GM12878 (cell line): Measurements from ENCODE around the gene SLC24A3. TPM values are rescaled to one million over a fixed set of nuclear protein-coding genes. Genes with fewer than 3 reads are reported as not detected.

Source experiments
- ATAC-seq: fragments of 200-7000 bp; cut with Tn5 transposase; 3 replicates; pipeline ENCODE4 v1.9.1; 2020; ENCODE audit warnings: mild to moderate bottlenecking, moderate library complexity
- BruUV-seq: library from RNA; stranded (reverse); fragments of 400-500 nt; replicated peaks from 2 replicates; lab custom pipeline; 2021; lab: Mats Ljungman, UMichigan
- CTCF ChIA-PET: fragments of 300-600 bp; sonication (Branson Sonifier 250); formaldehyde crosslinking; extraction: SDS; loops from one replicate; lab custom pipeline; 2021; ENCODE audit warnings: inconsistent platforms; lab: Yijun Ruan, JAX
- POLR2A ChIA-PET: fragments of 350-600 bp; formaldehyde crosslinking; extraction: SDS; loops from one replicate; lab custom pipeline; 2021; ENCODE audit warnings: inconsistent platforms; lab: Charles Lee
- RAD21 ChIA-PET: fragments of 300-600 bp; sonication (Branson Sonifier 250); formaldehyde crosslinking; loops from one replicate; lab custom pipeline; 2023; ENCODE audit warnings: antibody characterized with exemption; ENCODE audit not compliant: unreplicated experiment; lab: Charles Lee
- SMC1A ChIA-PET: fragments of 300-600 bp; sonication (Branson Sonifier 250); formaldehyde crosslinking; loops from one replicate; lab custom pipeline; 2023; ENCODE audit not compliant: unreplicated experiment, uncharacterized antibody; lab: Charles Lee
- DNase-seq: peaks from one replicate; pipeline ENCODE4 v3.0.0-alpha.2; 2011; ENCODE audit warnings: low read depth, low spot score
- FAIRE-seq: peaks from 3 replicates; lab custom pipeline; 2011; peaks lifted over from hg19 to GRCh38; lab: Jason Lieb, UNC
- H2AFZ ChIP-seq: 2 replicates; pipeline ENCODE4 v1.6.0; 2011; ENCODE audit warnings: low read depth, low read length, control low read depth; ENCODE audit not compliant: control insufficient read depth
- H3K27ac ChIP-seq: 2 replicates; pipeline ENCODE4 v1.5.1; 2011; ENCODE audit warnings: control low read depth; ENCODE audit not compliant: control insufficient read depth, insufficient read depth
- H3K27me3 ChIP-seq, 2 experiments: replicated peaks in 1 of 2; 2 replicates each; pipeline versions ENCODE4 v1.6.0 to v1.6.1; 2011; ENCODE audit warnings: low read length in 1 of 2; ENCODE audit not compliant: control insufficient read depth in 2 of 2, insufficient read depth in 2 of 2
- H3K36me3 ChIP-seq, 2 experiments: 2 replicates each; pipeline ENCODE4 v1.5.1; 2011; ENCODE audit warnings: low read length in 1 of 2; ENCODE audit not compliant: control insufficient read depth in 2 of 2, insufficient read depth in 2 of 2
- H3K4me1 ChIP-seq: 2 replicates; pipeline ENCODE4 v1.6.1; 2011; ENCODE audit warnings: mild to moderate bottlenecking, low read length, moderate library complexity, mixed read lengths; ENCODE audit not compliant: control insufficient read depth, insufficient read depth
- H3K4me2 ChIP-seq: 2 replicates; pipeline ENCODE4 v1.6.0; 2011; ENCODE audit warnings: control low read depth; ENCODE audit not compliant: control insufficient read depth, insufficient read depth
- H3K4me3 ChIP-seq: fragments of 200-600 bp; sonication (generic); 2 replicates; pipeline ENCODE4 v1.5.1; 2016
- H3K79me2 ChIP-seq: 2 replicates; pipeline ENCODE4 v1.6.0; 2011; ENCODE audit warnings: low read length; ENCODE audit not compliant: control insufficient read depth, insufficient read depth
- H3K9ac ChIP-seq: 2 replicates; pipeline ENCODE4 v1.8.0; 2011; ENCODE audit warnings: low read length, control low read depth, mixed read lengths; ENCODE audit not compliant: control insufficient read depth, insufficient read depth
- H3K9me3 ChIP-seq: replicated peaks from 3 replicates; pipeline ENCODE4 v1.5.1; 2011; ENCODE audit warnings: mild to moderate bottlenecking, low read length; ENCODE audit not compliant: control insufficient read depth, insufficient read depth
- H4K20me1 ChIP-seq: 2 replicates; pipeline ENCODE4 v1.6.0; 2011; ENCODE audit not compliant: control insufficient read depth, insufficient read depth
- EGR1 ChIP-seq, 2 experiments: IDR thresholded peaks; 1 replicate in 1 of 2; 2 replicates in 1 of 2; pipeline ENCODE4 v1.6.1; 2011 to 2012; ENCODE audit warnings: low read depth in 2 of 2, low read length in 2 of 2, borderline replicate concordance in 1 of 2, mild to moderate bottlenecking in 1 of 2, moderate library complexity in 1 of 2
- WGBS: methylation state at CpG from one replicate; pipeline ENCODE4 v1.1.6; 2016; ENCODE audit warnings: low lambda C conversion rate; ENCODE audit not compliant: insufficient replicate concordance, insufficient coverage; ENCODE audit errors: missing lambda C conversion rate; 5-methylcytosine and 5-hydroxymethylcytosine counted together
- in situ Hi-C: fragments of 300-500 bp; cut with MboI; formaldehyde crosslinking; loops from 9 replicates; pipeline ENCODE4 v1.14.3; 2018; ENCODE audit warnings: mixed read lengths
- intact Hi-C: fragments of 100-400 bp; cut with micrococcal nuclease; formaldehyde crosslinking; loops from one replicate; pipeline ENCODE4 v1.14.2; 2022; ENCODE audit not compliant: unreplicated experiment
- polyA plus RNA-seq, 11 experiments: library from polyadenylated mRNA; depleted of rRNA in 4 of 11; unstranded in 6 of 11; stranded (reverse) in 5 of 11; fragments of >200 nt; fragmentation: Nextera tagmentation in 4 of 11; fragmentation: Illumina TruSeq in 1 of 11; extraction: Ambion mirVana in 4 of 11; extraction: Trizol in 1 of 11; gene quantifications; 1 replicate in 1 of 11; 2 replicates in 10 of 11; pipeline versions ENCODE4 v1.2.1 to v1.2.3, GENCODE V29; 2011 to 2016; ENCODE audit warnings: inconsistent platforms in 2 of 11, missing spikeins in 2 of 11, low read depth in 1 of 11
- total RNA-seq, 4 experiments: library from RNA; depleted of rRNA in 3 of 4; stranded (reverse); fragments of >200 nt in 3 of 4; fragmentation: Illumina TruSeq in 1 of 4; extraction: Trizol in 1 of 4; gene quantifications; 2 replicates each; pipeline versions ENCODE4 v1.2.1 to v1.2.3, GENCODE V29; 2013 to 2021
- TF ChIP-seq, protein P1 (sequence below), 3 experiments: IDR thresholded peaks in 2 of 3; conservative IDR thresholded peaks in 1 of 3; 2 replicates each; pipeline ENCODE4 v1.5.1; 2011; ENCODE audit warnings: low read depth in 3 of 3, low read length in 3 of 3, mild to moderate bottlenecking in 3 of 3, control low read depth in 2 of 3, moderate library complexity in 2 of 3, inconsistent platforms in 1 of 3, mixed read lengths in 1 of 3; ENCODE audit not compliant: control insufficient read depth in 2 of 3, insufficient read depth in 1 of 3; ENCODE audit errors: extremely low read depth in 1 of 3

Gene SLC24A3
- total and polyA plus RNA-seq, 10 of the 15 experiments (the other 5 are each of a cell fraction or from before 2014, with no cell fraction given), result 0.04 TPM; not detected in 9

DNA sequence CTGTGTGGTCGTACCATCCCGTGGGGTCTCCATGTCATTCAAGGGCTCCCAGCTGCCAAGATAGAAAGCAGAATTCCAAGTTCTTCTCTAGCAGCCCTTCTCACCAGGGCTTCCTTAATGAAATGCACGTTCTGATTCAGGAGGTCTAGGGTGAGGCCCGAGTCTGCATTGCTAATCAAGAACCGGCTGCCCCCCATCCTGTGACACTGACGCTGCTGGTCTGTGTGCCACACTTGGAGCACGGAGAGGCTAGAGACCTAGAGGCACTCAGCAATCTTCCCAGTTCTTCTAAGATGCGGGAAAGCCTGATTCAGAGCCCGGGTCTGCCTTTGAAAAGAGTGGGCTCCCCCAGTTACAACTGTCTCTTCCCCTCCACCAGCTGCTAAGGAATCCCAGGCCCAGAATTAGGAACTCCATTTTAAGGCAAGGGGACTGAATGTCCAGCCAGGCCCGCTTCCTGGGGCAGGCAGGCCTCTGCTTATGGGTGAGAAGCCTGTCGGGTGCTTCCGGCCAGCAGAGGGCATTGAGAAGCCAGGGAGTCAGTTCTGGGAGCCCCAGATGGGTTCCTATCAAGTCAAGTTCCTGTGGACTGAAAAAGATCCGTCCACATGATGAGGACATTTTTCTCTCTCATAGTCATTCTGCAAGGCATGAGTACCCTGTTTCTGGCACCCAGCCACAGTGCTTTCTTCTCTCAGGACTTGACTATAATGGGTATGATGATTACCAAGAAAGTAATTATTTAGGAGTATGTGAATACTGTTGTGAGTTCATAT lies 475.8 kb downstream of the SLC24A3 start:
- Histone ChIP-seq H3K4me3 (no peak overlapping the region), H3K27ac (no peak overlapping the region), H3K4me2 (no peak overlapping the region), H3K36me3 (no peaks in the 10 kb centered on the region), H3K4me1 (no peaks in the 10 kb centered on the region), H3K79me2 (no peaks in the 10 kb centered on the region), H2AFZ (no peak overlapping the region), H4K20me1 (no peaks in the 10 kb centered on the region), H3K9me3 (peaks cover 2% of the 10 kb centered on the region; the same call in 1 of the 3 replicates), H3K9ac (no peak overlapping the region), H3K27me3 (no peaks in the 10 kb centered on the region; a peak in 1 of 4 replicates)
- 29% methylated on average over 13 of the region's 13 CpGs for WGBS
- ChIA-PET CTCF (interaction anchor here (0.5 to 1.5 kb wide), 4 partner anchors 17 to 338 kb away, joined by 3 to 5 read pairs (median 4); no protein-coding TSS in a partner anchor), RAD21 (no interaction called here), SMC1A (interaction anchor here (1.2 to 1.6 kb wide), 2 partner anchors 90 to 141 kb away, joined by 3 read pairs; no protein-coding TSS in a partner anchor), POLR2A (no interaction called here)
- BruUV-seq, result no TSS peak
- intact Hi-C loops (no loop called here), in situ Hi-C loops (loop anchor here (5.0 kb wide), 1 partner anchor 309 kb away; no protein-coding TSS in a partner anchor)
- ATAC-seq (peak; percentile 69), FAIRE-seq (no peak), DNase-seq (no peak)
- TF ChIP-seq, protein P1, sequence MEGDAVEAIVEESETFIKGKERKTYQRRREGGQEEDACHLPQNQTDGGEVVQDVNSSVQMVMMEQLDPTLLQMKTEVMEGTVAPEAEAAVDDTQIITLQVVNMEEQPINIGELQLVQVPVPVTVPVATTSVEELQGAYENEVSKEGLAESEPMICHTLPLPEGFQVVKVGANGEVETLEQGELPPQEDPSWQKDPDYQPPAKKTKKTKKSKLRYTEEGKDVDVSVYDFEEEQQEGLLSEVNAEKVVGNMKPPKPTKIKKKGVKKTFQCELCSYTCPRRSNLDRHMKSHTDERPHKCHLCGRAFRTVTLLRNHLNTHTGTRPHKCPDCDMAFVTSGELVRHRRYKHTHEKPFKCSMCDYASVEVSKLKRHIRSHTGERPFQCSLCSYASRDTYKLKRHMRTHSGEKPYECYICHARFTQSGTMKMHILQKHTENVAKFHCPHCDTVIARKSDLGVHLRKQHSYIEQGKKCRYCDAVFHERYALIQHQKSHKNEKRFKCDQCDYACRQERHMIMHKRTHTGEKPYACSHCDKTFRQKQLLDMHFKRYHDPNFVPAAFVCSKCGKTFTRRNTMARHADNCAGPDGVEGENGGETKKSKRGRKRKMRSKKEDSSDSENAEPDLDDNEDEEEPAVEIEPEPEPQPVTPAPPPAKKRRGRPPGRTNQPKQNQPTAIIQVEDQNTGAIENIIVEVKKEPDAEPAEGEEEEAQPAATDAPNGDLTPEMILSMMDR (IDR thresholded peaks at IDR 0.05 in 2 of 3, conservative IDR thresholded peaks at IDR 0.05 in 1 of 3; ENCODE audit: control insufficient read depth in 2 of 3, extremely low read depth in 1 of 3, insufficient read depth in 1 of 3, low read depth in 3 of 3, low read length in 3 of 3), result peak in 1 of 3 experiments; percentile 11; a peak in 1 of 6 replicates
- TF ChIP-seq EGR1 (IDR thresholded peaks at IDR 0.05; ENCODE audit: borderline replicate concordance in 1 of 2, low read depth in 2 of 2, low read length in 2 of 2), result no peak
